Globus pallidus (tissue), 1 donor: ENCODE data around the gene GIPC3.

Source experiments
- DNase-seq: peaks from one replicate; pipeline ENCODE4 v3.0.0-alpha.2; 2015; ENCODE audit warnings: low spot score

Gene GIPC3

GRCh38 chr19:3605361-3605760 is 20.1 kb downstream of the GIPC3 start:
- no peak for DNase-seq

- no peak for DNase-seq
These were observed 20.5 kb downstream of the GIPC3 start for GRCh38 chr19:3605770-3606169.

- no peak for DNase-seq
These were observed 21.0 kb downstream of the GIPC3 start for GRCh38 chr19:3606174-3606689.

GRCh38 chr19:3606690-3607289 is 21.5 kb downstream of the GIPC3 start, which contains the start of gene TBXA2R:
Gene TBXA2R (minus strand): TSS chr19:3606875. CDS start chr19:3600634, 6,241 bp downstream.
- DNase-seq, result peak; percentile 35

GRCh38 chr19:3607303-3608078 is 22.2 kb downstream of the GIPC3 start:
- DNase-seq, result no peak

GRCh38 chr19:3608079-3608641 is 22.9 kb downstream of the GIPC3 start:
- DNase-seq, result no peak

- DNase-seq, result no peak
These were observed 23.6 kb downstream of the GIPC3 start for GRCh38 chr19:3608750-3609322.

- no peak for DNase-seq
These were observed 24.8 kb downstream of the GIPC3 start for GRCh38 chr19:3609779-3610719.

- DNase-seq, result no peak
These were observed 25.8 kb downstream of the GIPC3 start for GRCh38 chr19:3610745-3611717.

GRCh38 chr19:3611841-3612240 is 26.6 kb downstream of the GIPC3 start:
- DNase-seq, result no peak

GRCh38 chr19:3612330-3612729 is 27.1 kb downstream of the GIPC3 start:
- DNase-seq, result no peak

GRCh38 chr19:3612901-3613741 is 27.8 kb downstream of the GIPC3 start:
- DNase-seq, result no peak

GRCh38 chr19:3613818-3614661 is 28.8 kb downstream of the GIPC3 start:
- no peak for DNase-seq

GRCh38 chr19:3614858-3615505 is 29.7 kb downstream of the GIPC3 start:
- no peak for DNase-seq

GRCh38 chr19:3615524-3616135 is 30.4 kb downstream of the GIPC3 start:
- no peak for DNase-seq

- no peak for DNase-seq
These were observed 32.2 kb downstream of the GIPC3 start for GRCh38 chr19:3617463-3617862.

- peak; percentile 45 for DNase-seq
These were observed 33.0 kb downstream of the GIPC3 start for GRCh38 chr19:3618144-3618810.
